H1 (cell line): Measurements from ENCODE around the gene HLA-F. TPM values are rescaled to one million over a fixed set of nuclear protein-coding genes. Genes with fewer than 3 reads are reported as not detected.

Source experiments
- CTCF ChIA-PET: fragments of 300-600 bp; sonication (Branson Sonifier 250); formaldehyde crosslinking; loops from one replicate; lab custom pipeline; 2021; ENCODE audit not compliant: partially characterized antibody; lab: Charles Lee
- POLR2A ChIA-PET: fragments of 300-600 bp; sonication (Branson Sonifier 250); formaldehyde crosslinking; loops from one replicate; lab custom pipeline; 2021; ENCODE audit warnings: inconsistent platforms; ENCODE audit not compliant: partially characterized antibody; lab: Charles Lee
- DNase-seq, 2 experiments: peaks; one replicate each; pipeline versions ENCODE4 v3.0.0 to v3.0.0-alpha.2; 2010 to 2022; ENCODE audit warnings: low spot score in 2 of 2, low read depth in 1 of 2, mixed read lengths in 1 of 2
- FAIRE-seq: peaks from 2 replicates; lab custom pipeline; 2011; peaks lifted over from hg19 to GRCh38; lab: Jason Lieb, UNC
- H2AFZ ChIP-seq: 2 replicates; pipeline ENCODE4 v1.8.1; 2012; ENCODE audit warnings: low read length, inconsistent platforms
- H2AK5ac ChIP-seq: 2 replicates; pipeline ENCODE4 v1.6.1; 2013; ENCODE audit warnings: low read depth, low read length
- H2BK120ac ChIP-seq: replicated peaks from 2 replicates; pipeline ENCODE3; 2013; ENCODE audit warnings: low read depth, low read length, inconsistent platforms
- H2BK12ac ChIP-seq: 2 replicates; pipeline ENCODE4 v1.6.1; 2013; ENCODE audit warnings: low read depth, low read length
- H2BK15ac ChIP-seq: 2 replicates; pipeline ENCODE4 v1.6.1; 2013; ENCODE audit warnings: low read length
- H2BK20ac ChIP-seq: 2 replicates; pipeline ENCODE4 v1.6.1; 2013; ENCODE audit warnings: low read length
- H2BK5ac ChIP-seq: 2 replicates; pipeline ENCODE4 v1.6.1; 2013; ENCODE audit warnings: low read depth, low read length
- H3K14ac ChIP-seq: 2 replicates; pipeline ENCODE4 v1.6.1; 2013; ENCODE audit warnings: inconsistent platforms; ENCODE audit not compliant: insufficient read length
- H3K18ac ChIP-seq: 2 replicates; pipeline ENCODE4 v1.6.1; 2013; ENCODE audit warnings: low read length; ENCODE audit errors: extremely low read depth
- H3K23ac ChIP-seq: 2 replicates; pipeline ENCODE4 v1.6.1; 2013; ENCODE audit warnings: inconsistent platforms; ENCODE audit not compliant: insufficient read length
- H3K23me2 ChIP-seq: 2 replicates; pipeline ENCODE4 v1.6.1; 2013; ENCODE audit warnings: low read depth, low read length
- H3K27ac ChIP-seq: 2 replicates; pipeline ENCODE4 v1.6.1; 2011; ENCODE audit warnings: low read depth, low read length, inconsistent platforms
- H3K27me3 ChIP-seq, 4 experiments: replicated peaks in 1 of 4; 1 replicate in 1 of 4; 2 replicates in 3 of 4; pipeline versions ENCODE4 v1.6.1 to v1.8.1; 2011 to 2013; ENCODE audit warnings: low read length in 3 of 4, mild to moderate bottlenecking in 3 of 4, inconsistent platforms in 2 of 4, mixed read lengths in 2 of 4, moderate library complexity in 1 of 4; ENCODE audit not compliant: control insufficient read depth in 3 of 4, insufficient read depth in 3 of 4; ENCODE audit errors: extremely low read depth in 1 of 4
- H3K36me3 ChIP-seq, 4 experiments: 2 replicates each; pipeline versions ENCODE4 v1.6.1 to v1.8.1; 2011 to 2013; ENCODE audit warnings: mild to moderate bottlenecking in 4 of 4, low read length in 3 of 4, moderate library complexity in 2 of 4, control low read depth in 1 of 4, inconsistent platforms in 1 of 4; ENCODE audit not compliant: insufficient read depth in 4 of 4, control insufficient read depth in 2 of 4
- H3K4ac ChIP-seq: replicated peaks from 2 replicates; pipeline ENCODE3; 2013; ENCODE audit warnings: low read length, low read depth, mixed read lengths, inconsistent platforms; ENCODE audit not compliant: insufficient read length
- H3K4me1 ChIP-seq, 4 experiments: replicated peaks in 1 of 4; 1 replicate in 1 of 4; 2 replicates in 3 of 4; pipeline versions ENCODE4 v1.6.1 to v1.8.1; 2011 to 2013; ENCODE audit warnings: low read length in 3 of 4, inconsistent platforms in 2 of 4, mixed read lengths in 1 of 4; ENCODE audit not compliant: insufficient read depth in 4 of 4, control insufficient read depth in 3 of 4
- H3K4me2 ChIP-seq, 2 experiments: 2 replicates each; pipeline versions ENCODE4 v1.6.1 to v1.8.1; 2011 to 2013; ENCODE audit warnings: low read depth in 2 of 2, low read length in 2 of 2, control low read depth in 1 of 2, inconsistent platforms in 1 of 2, mild to moderate bottlenecking in 1 of 2; ENCODE audit not compliant: insufficient read depth in 1 of 2
- H3K4me3 ChIP-seq, 4 experiments: fragments of 200-600, 300-600 bp in 1 of 4; sonication (generic), shearing (Covaris generic), sonication (Bioruptor Twin) in 1 of 4; 2 replicates each; pipeline versions ENCODE4 v1.5.1 to v1.8.1; 2011 to 2016; ENCODE audit warnings: low read length in 4 of 4, low read depth in 3 of 4, control low read depth in 2 of 4, inconsistent platforms in 2 of 4, mild to moderate bottlenecking in 2 of 4, mixed read lengths in 1 of 4, moderate library complexity in 1 of 4; ENCODE audit not compliant: insufficient read depth in 2 of 4; ENCODE audit errors: extremely low read depth in 1 of 4
- H3K56ac ChIP-seq: replicated peaks from 2 replicates; pipeline ENCODE3; 2013; ENCODE audit warnings: low read depth, mild to moderate bottlenecking, mixed read lengths, low read length, inconsistent platforms; ENCODE audit not compliant: insufficient read length
- H3K79me1 ChIP-seq: 2 replicates; pipeline ENCODE4 v1.6.1; 2013; ENCODE audit warnings: low read depth, low read length, control low read depth
- H3K79me2 ChIP-seq, 2 experiments: 2 replicates each; pipeline versions ENCODE4 v1.6.1 to v1.8.1; 2012 to 2013; ENCODE audit warnings: low read length in 2 of 2, mild to moderate bottlenecking in 2 of 2, inconsistent platforms in 1 of 2; ENCODE audit not compliant: insufficient read depth in 2 of 2, control insufficient read depth in 1 of 2
- H3K9ac ChIP-seq, 4 experiments: replicated peaks in 1 of 4; 1 replicate in 1 of 4; 2 replicates in 3 of 4; pipeline versions ENCODE4 v1.6.1 to v1.8.1; 2011 to 2013; ENCODE audit warnings: low read depth in 3 of 4, low read length in 3 of 4, control low read depth in 2 of 4, mild to moderate bottlenecking in 2 of 4, moderate library complexity in 2 of 4, inconsistent platforms in 1 of 4; ENCODE audit errors: extremely low read depth in 1 of 4
- H3K9me3 ChIP-seq, 2 experiments: 2 replicates each; pipeline versions ENCODE4 v1.6.1 to v1.8.1; 2012 to 2013; ENCODE audit warnings: mild to moderate bottlenecking in 2 of 2, moderate library complexity in 2 of 2, control low read depth in 1 of 2, inconsistent platforms in 1 of 2, low read depth in 1 of 2, low read length in 1 of 2, mixed read lengths in 1 of 2; ENCODE audit not compliant: insufficient read depth in 2 of 2
- H4K20me1 ChIP-seq, 2 experiments: replicated peaks in 1 of 2; 2 replicates each; pipeline versions ENCODE3 to v1.8.1; 2011 to 2013; ENCODE audit warnings: inconsistent platforms in 2 of 2, low read length in 2 of 2, mild to moderate bottlenecking in 1 of 2; ENCODE audit not compliant: insufficient read depth in 2 of 2, control insufficient read depth in 1 of 2
- H4K5ac ChIP-seq: 2 replicates; pipeline ENCODE4 v1.6.1; 2013; ENCODE audit warnings: low read length, low read depth, mixed read lengths, inconsistent platforms; ENCODE audit not compliant: insufficient read length
- H4K8ac ChIP-seq: 2 replicates; pipeline ENCODE4 v1.8.0; 2013; ENCODE audit warnings: mild to moderate bottlenecking, moderate library complexity, low read length, inconsistent platforms; ENCODE audit not compliant: insufficient read depth; ENCODE audit errors: extremely low read depth
- H4K91ac ChIP-seq: replicated peaks from 2 replicates; pipeline ENCODE3; 2013; ENCODE audit warnings: low read length, mixed read lengths, inconsistent platforms; ENCODE audit not compliant: insufficient read length
- BRCA1 ChIP-seq: IDR thresholded peaks from 2 replicates; pipeline ENCODE4 v1.6.1; 2012; ENCODE audit warnings: low read depth, low read length, improper control_type of control experiment
- GABPA ChIP-seq: IDR thresholded peaks from 2 replicates; pipeline ENCODE4 v1.6.1; 2011; ENCODE audit warnings: mild to moderate bottlenecking, low read length, moderate library complexity, borderline replicate concordance; ENCODE audit not compliant: insufficient read depth
- WGBS, 2 experiments: shearing (Covaris generic) in 1 of 2; methylation state at CpG; one replicate each; pipeline versions ENCODE4 v1.1.6 to v1.1.7; 2013 to 2015; ENCODE audit warnings: low lambda C conversion rate in 2 of 2, mixed read lengths in 2 of 2, inconsistent platforms in 1 of 2, low coverage in 1 of 2, missing lambda C conversion rate in 1 of 2; ENCODE audit not compliant: insufficient replicate concordance in 2 of 2, insufficient coverage in 1 of 2, insufficient read length in 1 of 2; ENCODE audit errors: extremely low coverage in 1 of 2, missing lambda C conversion rate in 1 of 2; 5-methylcytosine and 5-hydroxymethylcytosine counted together
- polyA plus RNA-seq, 7 experiments: library from polyadenylated mRNA; depleted of rRNA in 3 of 7; stranded (reverse) in 5 of 7; unstranded in 2 of 7; fragments of >200 nt in 5 of 7; fragments of 200-250 nt in 2 of 7; gene quantifications; 1 replicate in 5 of 7; 2 replicates in 1 of 7; 4 replicates in 1 of 7; pipeline versions ENCODE4 v1.2.1 to v1.2.3, GENCODE V29; 2011 to 2013; ENCODE audit warnings: missing spikeins in 2 of 7, mixed read lengths in 2 of 7
- total RNA-seq: library from RNA; stranded (reverse); fragmentation: NEBNext Ultra II Directional; extraction: Animal tissue kit (Norgen Biotek cat#: 25700); gene quantifications from 2 replicates; pipeline ENCODE4 v1.2.1, GENCODE V29; 2021
- TF ChIP-seq, protein P1 (sequence below): IDR thresholded peaks from 2 replicates; pipeline ENCODE4 v1.6.1; 2012; ENCODE audit warnings: inconsistent platforms

Gene HLA-F
- total and polyA plus RNA-seq, 2 of the 8 experiments (the other 6 are each of a cell fraction or from before 2014, with no cell fraction given), result 9.6 to 11.7 TPM

DNA sequence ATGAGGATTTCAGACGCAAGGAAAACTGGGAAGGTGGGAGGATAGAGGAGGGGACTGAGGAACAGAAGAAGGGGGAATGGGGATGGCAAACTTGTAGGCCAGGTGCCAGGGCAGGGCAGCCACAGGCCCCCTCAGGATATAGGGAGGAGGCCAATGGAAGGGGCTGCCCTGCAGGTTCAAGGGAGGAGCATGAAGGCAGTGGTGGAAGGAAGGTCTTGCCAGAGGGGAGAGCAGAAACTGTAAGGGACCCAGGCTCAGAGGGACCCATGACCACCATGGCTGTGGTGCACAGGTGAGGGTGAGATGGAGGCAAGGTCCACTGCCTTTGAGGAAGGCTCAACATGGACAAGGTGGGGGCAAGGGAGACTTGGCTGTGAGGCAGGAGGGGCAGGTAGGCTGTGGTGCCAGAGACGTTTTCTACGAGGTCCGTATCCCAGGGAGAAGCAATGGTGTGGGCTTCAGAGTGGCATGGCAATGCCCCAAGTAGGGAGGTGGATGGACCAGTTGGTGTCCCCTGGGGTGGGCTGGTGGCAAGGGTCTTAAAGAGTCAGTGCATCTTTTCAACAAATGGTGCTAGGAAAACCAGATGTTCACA is 22.7 kb downstream of the HLA-F start:
- H3K4me2 ChIP-seq, result no peak overlapping the region
- no peak overlapping the region for H3K14ac ChIP-seq
- H3K56ac ChIP-seq, result no peak overlapping the region
- H2BK5ac ChIP-seq, result 0 out of 2 replicates have a peak overlapping the region, but pooled peaks have one; percentile 63
- H3K4ac ChIP-seq, result no peak overlapping the region
- peaks cover 4% of the 10 kb centered on the region; the same call in 1 of the 2 replicates for H3K79me1 ChIP-seq
- no peak overlapping the region for H3K23ac ChIP-seq
- peaks cover 0 to 15% (median 7%) of the 10 kb centered on the region in 4 experiments; a peak in 4 of 7 replicates for H3K4me1 ChIP-seq
- 77% methylated on average over 4 of the region's 4 CpGs; no CpG with 5 or more reads in 1 of the 2 experiments for WGBS, 2 experiments
- H3K4me3 ChIP-seq, result no peak overlapping the region
- no peak overlapping the region for H3K18ac ChIP-seq
- no peak for DNase-seq
- no peaks in the 10 kb centered on the region for H3K9me3 ChIP-seq
- H3K79me2 ChIP-seq, result no peaks in the 10 kb centered on the region
- H4K91ac ChIP-seq, result no peak overlapping the region
- no peak overlapping the region for H4K5ac ChIP-seq
- peaks cover 0 to 6% of the 10 kb centered on the region in 2 experiments for H4K20me1 ChIP-seq
- POLR2A ChIA-PET, result interaction anchor here (1.3 kb wide), 1 partner anchor 14 kb away, joined by 3 read pairs; no protein-coding TSS in a partner anchor
- peak overlapping the region; percentile 39; the same call in 1 of the 2 replicates for H2BK12ac ChIP-seq
- CTCF ChIA-PET, result no interaction called here
- no peak overlapping the region for H2AFZ ChIP-seq
- H3K27me3 ChIP-seq, result peaks cover 11 to 34% (median 29%) of the 10 kb centered on the region in 4 experiments
- H3K9ac ChIP-seq, result no peak overlapping the region
- H3K23me2 ChIP-seq, result peaks cover 14% of the 10 kb centered on the region
- peak overlapping the region; percentile 46; the same call in 1 of the 2 replicates for H2BK15ac ChIP-seq
- no peaks in the 10 kb centered on the region for H3K36me3 ChIP-seq
- H2AK5ac ChIP-seq, result 0 out of 2 replicates have a peak overlapping the region, but pooled peaks have one; percentile 24
- no peak overlapping the region for H3K27ac ChIP-seq
- H2BK120ac ChIP-seq, result no peak overlapping the region
- H2BK20ac ChIP-seq, result no peak overlapping the region
- no peak overlapping the region for H4K8ac ChIP-seq
- no peak for FAIRE-seq
- TF ChIP-seq BRCA1 (no peak), GABPA (no peak)
- TF ChIP-seq, protein P1, sequence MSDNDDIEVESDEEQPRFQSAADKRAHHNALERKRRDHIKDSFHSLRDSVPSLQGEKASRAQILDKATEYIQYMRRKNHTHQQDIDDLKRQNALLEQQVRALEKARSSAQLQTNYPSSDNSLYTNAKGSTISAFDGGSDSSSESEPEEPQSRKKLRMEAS, result no peak
